HL-60 (cell line): ENCODE data around the gene LARP4.

Experiments
- GABPA ChIP-seq: IDR thresholded peaks from 2 replicates; pipeline ENCODE4 v1.6.1; 2012; ENCODE audit warnings: low read depth
- SPI1 ChIP-seq: IDR thresholded peaks from 2 replicates; pipeline ENCODE4 v1.6.1; 2012; ENCODE audit warnings: low read depth, mild to moderate bottlenecking, borderline replicate concordance
- TF ChIP-seq, protein P1 (sequence below): IDR thresholded peaks from one replicate; pipeline ENCODE4 v1.5.1; 2011; ENCODE audit warnings: low read length, control low read depth, inconsistent platforms; ENCODE audit not compliant: insufficient read depth

DNA sequence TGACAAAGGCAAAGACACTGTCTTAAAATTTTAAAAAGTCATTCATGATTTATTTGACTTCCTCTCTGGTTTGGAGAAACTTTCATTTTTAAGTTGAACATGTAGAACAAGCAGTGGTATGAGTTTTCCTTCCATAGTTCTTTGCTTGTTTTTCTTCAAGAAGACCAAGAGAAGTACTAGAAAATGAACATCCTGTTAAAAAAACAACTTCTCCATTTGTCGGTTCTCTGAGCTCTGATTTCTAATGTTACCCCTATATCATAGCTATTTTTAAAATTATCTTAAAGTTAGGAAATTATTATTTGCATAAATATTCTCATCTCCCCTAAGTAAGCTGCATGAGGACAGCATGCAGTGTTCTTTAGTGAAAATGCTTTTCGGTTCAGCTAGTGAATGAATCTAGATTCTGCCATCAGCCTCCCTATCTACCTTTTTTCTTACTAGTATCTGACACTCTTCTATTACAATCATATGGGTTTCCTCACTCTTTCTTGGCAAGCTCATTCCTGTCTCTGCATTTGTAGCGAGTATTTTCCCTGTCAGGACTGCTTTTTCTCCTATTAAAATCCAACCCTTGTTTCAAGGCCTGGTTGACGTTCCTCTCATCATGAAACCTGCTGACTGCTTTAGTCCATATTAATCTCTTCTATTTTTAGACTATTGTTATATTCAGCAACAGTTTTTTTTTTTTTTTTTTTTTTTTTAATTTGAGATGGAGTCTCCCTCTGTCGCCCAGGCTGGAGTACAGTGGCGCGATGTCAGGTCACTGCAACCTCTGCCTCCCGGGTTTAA is 119.9 kb downstream of the LARP4 start:
- TF ChIP-seq, protein P1, sequence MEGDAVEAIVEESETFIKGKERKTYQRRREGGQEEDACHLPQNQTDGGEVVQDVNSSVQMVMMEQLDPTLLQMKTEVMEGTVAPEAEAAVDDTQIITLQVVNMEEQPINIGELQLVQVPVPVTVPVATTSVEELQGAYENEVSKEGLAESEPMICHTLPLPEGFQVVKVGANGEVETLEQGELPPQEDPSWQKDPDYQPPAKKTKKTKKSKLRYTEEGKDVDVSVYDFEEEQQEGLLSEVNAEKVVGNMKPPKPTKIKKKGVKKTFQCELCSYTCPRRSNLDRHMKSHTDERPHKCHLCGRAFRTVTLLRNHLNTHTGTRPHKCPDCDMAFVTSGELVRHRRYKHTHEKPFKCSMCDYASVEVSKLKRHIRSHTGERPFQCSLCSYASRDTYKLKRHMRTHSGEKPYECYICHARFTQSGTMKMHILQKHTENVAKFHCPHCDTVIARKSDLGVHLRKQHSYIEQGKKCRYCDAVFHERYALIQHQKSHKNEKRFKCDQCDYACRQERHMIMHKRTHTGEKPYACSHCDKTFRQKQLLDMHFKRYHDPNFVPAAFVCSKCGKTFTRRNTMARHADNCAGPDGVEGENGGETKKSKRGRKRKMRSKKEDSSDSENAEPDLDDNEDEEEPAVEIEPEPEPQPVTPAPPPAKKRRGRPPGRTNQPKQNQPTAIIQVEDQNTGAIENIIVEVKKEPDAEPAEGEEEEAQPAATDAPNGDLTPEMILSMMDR, result no peak
- no peak for TF ChIP-seq SPI1
- no peak for TF ChIP-seq GABPA
